K562 (cell line): ENCODE results near the gene ZNF792. TPM values are rescaled to one million over a fixed set of nuclear protein-coding genes. Genes with fewer than 3 reads are reported as not detected.

Experiments used
- CBX3 ChIP-seq, 2 experiments: IDR thresholded peaks; 1 replicate in 1 of 2; 2 replicates in 1 of 2; pipeline ENCODE4 v1.6.1; 2012; ENCODE audit warnings: inconsistent platforms in 2 of 2, low read length in 2 of 2, borderline replicate concordance in 1 of 2, control low read depth in 1 of 2
- CREM ChIP-seq: IDR thresholded peaks from 2 replicates; pipeline ENCODE4 v1.6.1; 2014; ENCODE audit warnings: antibody characterized with exemption, low read depth
- CTBP1 ChIP-seq: fragments of 450-650 bp; IDR thresholded peaks from 2 replicates; pipeline ENCODE4 v1.6.1; 2016; ENCODE audit warnings: borderline replicate concordance
- HMG20B ChIP-seq: fragments of 250-450 bp; sonication (Bioruptor Pico); IDR thresholded peaks from 2 replicates; pipeline ENCODE4 v1.5.0; 2021; ENCODE audit warnings: mild to moderate bottlenecking
- KLF16 ChIP-seq: IDR thresholded peaks from 2 replicates; pipeline ENCODE4 v1.6.1; 2016; ENCODE audit warnings: antibody characterized with exemption
- MAFF ChIP-seq: IDR thresholded peaks from 2 replicates; pipeline ENCODE4 v1.6.1; 2012; ENCODE audit warnings: low read length, improper control_type of control experiment
- NELFE ChIP-seq: IDR thresholded peaks from 2 replicates; pipeline ENCODE4 v1.6.1; 2011; ENCODE audit warnings: mild to moderate bottlenecking; ENCODE audit not compliant: insufficient read depth, insufficient read length
- NFE2 ChIP-seq: IDR thresholded peaks from 2 replicates; pipeline ENCODE4 v1.6.1; 2014; ENCODE audit warnings: antibody characterized with exemption, low read depth
- NFXL1 ChIP-seq: fragments of 450-650 bp; formaldehyde crosslinking; IDR thresholded peaks from 2 replicates; pipeline ENCODE4 v1.4.0; 2021; ENCODE audit warnings: mild to moderate bottlenecking
- NFYB ChIP-seq: IDR thresholded peaks from 2 replicates; pipeline ENCODE4 v1.6.1; 2011; ENCODE audit warnings: mild to moderate bottlenecking, moderate library complexity; ENCODE audit not compliant: insufficient read length; ENCODE audit errors: extremely low read depth
- RAD51 ChIP-seq: fragments of 450-650 bp; IDR thresholded peaks from 2 replicates; pipeline ENCODE4 v1.7.1; 2016; ENCODE audit warnings: low read depth, mild to moderate bottlenecking, borderline replicate concordance
- TBL1XR1 ChIP-seq, 2 experiments: IDR thresholded peaks; 2 replicates each; pipeline ENCODE4 v1.6.1; 2012; ENCODE audit warnings: improper control_type of control experiment in 2 of 2, low read length in 2 of 2, mild to moderate bottlenecking in 1 of 2
- U2AF2 ChIP-seq: fragments of 200-400 bp; formaldehyde crosslinking; optimal IDR thresholded peaks from 2 replicates; pipeline ENCODE3; 2017; ENCODE audit warnings: low read depth, mild to moderate bottlenecking, low read length
- XRCC5 ChIP-seq: fragments of 200-400 bp; formaldehyde crosslinking; IDR thresholded peaks from 2 replicates; pipeline ENCODE4 v1.6.1; 2017; ENCODE audit warnings: low read depth, mild to moderate bottlenecking, low read length
- ZNF766 ChIP-seq: fragments of 200-800 bp; sonication (Bioruptor generic); conservative IDR thresholded peaks from 2 replicates; pipeline ENCODE4 v1.6.1; 2016; ENCODE audit warnings: missing genetic modification characterization, missing compliant biosample characterization
- ZNF778 ChIP-seq: fragments of 450-650 bp; formaldehyde crosslinking; IDR thresholded peaks from 2 replicates; pipeline ENCODE4 v1.4.0; 2020; ENCODE audit warnings: mild to moderate bottlenecking, moderate library complexity
- polyA plus RNA-seq, 8 experiments: library from polyadenylated mRNA; depleted of rRNA in 4 of 8; stranded (reverse) in 5 of 8; unstranded in 3 of 8; fragments of >200 nt; fragmentation: Nextera tagmentation in 2 of 8; fragmentation: Illumina TruSeq in 1 of 8; extraction: Ambion mirVana in 2 of 8; extraction: Trizol in 1 of 8; gene quantifications; 2 replicates each; pipeline versions ENCODE4 v1.2.1 to v1.2.3, GENCODE V29; 2011 to 2014; ENCODE audit warnings: inconsistent platforms in 1 of 8, missing spikeins in 1 of 8
- total RNA-seq, 7 experiments: library from RNA; depleted of rRNA in 6 of 7; stranded (reverse); fragments of >200 nt in 6 of 7; fragmentation: Illumina TruSeq in 2 of 7; extraction: Trizol in 2 of 7; gene quantifications; 2 replicates each; pipeline versions ENCODE4 v1.2.1 to v1.2.3, GENCODE V29; 2011 to 2021; ENCODE audit warnings: low replicate concordance in 1 of 7
- TF ChIP-seq, protein P1 (sequence below): fragments of 450-650 bp; IDR thresholded peaks from 2 replicates; pipeline ENCODE4 v1.6.1; 2016
- TF ChIP-seq, protein P2 (sequence below): fragments of 450-650 bp; conservative IDR thresholded peaks from 2 replicates; pipeline ENCODE4 v1.6.1; 2016; ENCODE audit warnings: missing genetic modification characterization, low read depth, mild to moderate bottlenecking, missing compliant biosample characterization, moderate library complexity
- TF ChIP-seq, protein P3 (sequence below): fragments of 250-450 bp; sonication (Bioruptor Pico); IDR thresholded peaks from 2 replicates; pipeline ENCODE4 v1.8.0; 2021; ENCODE audit warnings: moderate library complexity, mild to moderate bottlenecking, inconsistent platforms
- TF ChIP-seq, protein P4 (sequence below): fragments of 450-650 bp; IDR thresholded peaks from 2 replicates; pipeline ENCODE4 v1.6.1; 2018; ENCODE audit not compliant: partially characterized antibody
- TF ChIP-seq, protein P5 (sequence below): fragments of 450-650 bp; IDR thresholded peaks from one replicate; pipeline ENCODE4 v1.6.1; 2018; ENCODE audit warnings: mild to moderate bottlenecking, moderate library complexity; ENCODE audit not compliant: partially characterized antibody

Gene ZNF792
- total and polyA plus RNA-seq, 9 of the 15 experiments (the other 6 are each of a cell fraction or from before 2014, with no cell fraction given), result 3.3 to 16.5 (median 10.4) TPM

DNA sequence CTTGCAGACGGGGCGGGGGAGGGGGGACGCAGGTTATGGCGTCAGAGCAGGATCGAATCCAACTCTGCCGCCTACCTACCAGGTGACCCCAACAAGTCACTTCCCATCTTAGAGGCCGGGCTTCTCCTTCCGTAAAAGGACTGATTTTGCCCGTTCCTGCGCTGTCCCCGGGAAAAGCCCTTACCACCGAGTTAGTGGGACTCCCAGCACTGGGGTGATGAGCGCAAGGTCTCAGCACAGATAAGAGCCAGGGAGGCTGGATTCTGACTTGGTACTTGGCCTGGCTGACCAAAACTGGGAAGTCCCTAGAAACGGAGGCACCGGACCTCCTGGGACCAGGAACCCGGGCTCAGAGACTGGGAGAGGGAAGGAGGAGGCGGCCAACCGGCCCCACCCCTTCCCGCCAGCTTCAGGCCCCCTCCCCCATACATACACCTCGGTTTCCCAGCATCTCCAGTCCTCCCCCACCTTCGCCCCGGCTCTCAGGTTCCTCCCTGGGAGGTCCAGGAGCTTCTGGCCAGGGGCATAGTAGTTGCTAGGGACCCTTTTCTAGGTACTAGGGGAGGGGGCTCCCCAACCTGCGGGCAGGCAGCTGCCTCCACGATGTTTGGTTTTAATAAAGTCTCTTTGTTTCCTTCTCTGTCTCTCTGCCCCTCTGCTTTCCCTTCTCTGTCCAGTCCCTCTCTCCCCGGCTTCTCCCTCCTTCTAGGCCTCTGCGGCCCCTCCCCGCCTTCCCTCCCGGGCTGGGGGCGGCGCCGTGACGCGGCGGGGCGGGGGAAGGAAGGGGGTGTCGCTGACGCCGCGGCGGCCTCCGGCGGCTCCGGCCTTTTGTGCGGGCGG is 35.7 kb upstream of the ZNF792 start, which contains the start of gene GRAMD1A (continued):
- no peak for TF ChIP-seq NFXL1 (CRISPR knock-in tag)
- TF ChIP-seq CREM, result peak; percentile 86
- TF ChIP-seq ZNF766 (CRISPR knock-in tag), result no peak
- no peak for TF ChIP-seq RAD51
- TF ChIP-seq, protein P1, sequence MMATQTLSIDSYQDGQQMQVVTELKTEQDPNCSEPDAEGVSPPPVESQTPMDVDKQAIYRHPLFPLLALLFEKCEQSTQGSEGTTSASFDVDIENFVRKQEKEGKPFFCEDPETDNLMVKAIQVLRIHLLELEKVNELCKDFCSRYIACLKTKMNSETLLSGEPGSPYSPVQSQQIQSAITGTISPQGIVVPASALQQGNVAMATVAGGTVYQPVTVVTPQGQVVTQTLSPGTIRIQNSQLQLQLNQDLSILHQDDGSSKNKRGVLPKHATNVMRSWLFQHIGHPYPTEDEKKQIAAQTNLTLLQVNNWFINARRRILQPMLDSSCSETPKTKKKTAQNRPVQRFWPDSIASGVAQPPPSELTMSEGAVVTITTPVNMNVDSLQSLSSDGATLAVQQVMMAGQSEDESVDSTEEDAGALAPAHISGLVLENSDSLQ, result no peak
- no peak for TF ChIP-seq NELFE
- no peak for TF ChIP-seq NFE2
- TF ChIP-seq MAFF, result no peak
- TF ChIP-seq U2AF2, result no peak
- TF ChIP-seq KLF16, result no peak
- TF ChIP-seq HMG20B, result no peak
- TF ChIP-seq CBX3 (IDR thresholded peaks at IDR 0.05; ENCODE audit: borderline replicate concordance in 1 of 2, low read length in 2 of 2), result no peak
- TF ChIP-seq, protein P2, sequence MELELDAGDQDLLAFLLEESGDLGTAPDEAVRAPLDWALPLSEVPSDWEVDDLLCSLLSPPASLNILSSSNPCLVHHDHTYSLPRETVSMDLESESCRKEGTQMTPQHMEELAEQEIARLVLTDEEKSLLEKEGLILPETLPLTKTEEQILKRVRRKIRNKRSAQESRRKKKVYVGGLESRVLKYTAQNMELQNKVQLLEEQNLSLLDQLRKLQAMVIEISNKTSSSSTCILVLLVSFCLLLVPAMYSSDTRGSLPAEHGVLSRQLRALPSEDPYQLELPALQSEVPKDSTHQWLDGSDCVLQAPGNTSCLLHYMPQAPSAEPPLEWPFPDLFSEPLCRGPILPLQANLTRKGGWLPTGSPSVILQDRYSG (tag), result no peak
- no peak for TF ChIP-seq NFYB
- TF ChIP-seq ZNF778 (CRISPR knock-in tag), result no peak
- TF ChIP-seq XRCC5, result no peak
- TF ChIP-seq TBL1XR1 (IDR thresholded peaks at IDR 0.05; ENCODE audit: low read length in 2 of 2), result no peak
- TF ChIP-seq, protein P3, sequence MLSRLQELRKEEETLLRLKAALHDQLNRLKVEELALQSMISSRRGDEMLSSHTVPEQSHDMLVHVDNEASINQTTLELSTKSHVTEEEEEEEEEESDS (CRISPR knock-in tag), result no peak
- TF ChIP-seq, protein P4, sequence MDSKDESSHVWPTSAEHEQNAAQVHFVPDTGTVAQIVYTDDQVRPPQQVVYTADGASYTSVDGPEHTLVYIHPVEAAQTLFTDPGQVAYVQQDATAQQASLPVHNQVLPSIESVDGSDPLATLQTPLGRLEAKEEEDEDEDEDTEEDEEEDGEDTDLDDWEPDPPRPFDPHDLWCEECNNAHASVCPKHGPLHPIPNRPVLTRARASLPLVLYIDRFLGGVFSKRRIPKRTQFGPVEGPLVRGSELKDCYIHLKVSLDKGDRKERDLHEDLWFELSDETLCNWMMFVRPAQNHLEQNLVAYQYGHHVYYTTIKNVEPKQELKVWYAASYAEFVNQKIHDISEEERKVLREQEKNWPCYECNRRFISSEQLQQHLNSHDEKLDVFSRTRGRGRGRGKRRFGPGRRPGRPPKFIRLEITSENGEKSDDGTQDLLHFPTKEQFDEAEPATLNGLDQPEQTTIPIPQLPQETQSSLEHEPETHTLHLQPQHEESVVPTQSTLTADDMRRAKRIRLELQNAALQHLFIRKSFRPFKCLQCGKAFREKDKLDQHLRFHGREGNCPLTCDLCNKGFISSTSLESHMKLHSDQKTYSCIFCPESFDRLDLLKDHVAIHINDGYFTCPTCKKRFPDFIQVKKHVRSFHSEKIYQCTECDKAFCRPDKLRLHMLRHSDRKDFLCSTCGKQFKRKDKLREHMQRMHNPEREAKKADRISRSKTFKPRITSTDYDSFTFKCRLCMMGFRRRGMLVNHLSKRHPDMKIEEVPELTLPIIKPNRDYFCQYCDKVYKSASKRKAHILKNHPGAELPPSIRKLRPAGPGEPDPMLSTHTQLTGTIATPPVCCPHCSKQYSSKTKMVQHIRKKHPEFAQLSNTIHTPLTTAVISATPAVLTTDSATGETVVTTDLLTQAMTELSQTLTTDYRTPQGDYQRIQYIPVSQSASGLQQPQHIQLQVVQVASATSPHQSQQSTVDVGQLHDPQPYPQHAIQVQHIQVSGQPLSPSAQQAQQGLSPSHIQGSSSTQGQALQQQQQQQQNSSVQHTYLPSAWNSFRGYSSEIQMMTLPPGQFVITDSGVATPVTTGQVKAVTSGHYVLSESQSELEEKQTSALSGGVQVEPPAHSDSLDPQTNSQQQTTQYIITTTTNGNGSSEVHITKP, result no peak
- TF ChIP-seq CTBP1, result peak; percentile 64; the same call in 1 of the 2 replicates
- TF ChIP-seq, protein P5, sequence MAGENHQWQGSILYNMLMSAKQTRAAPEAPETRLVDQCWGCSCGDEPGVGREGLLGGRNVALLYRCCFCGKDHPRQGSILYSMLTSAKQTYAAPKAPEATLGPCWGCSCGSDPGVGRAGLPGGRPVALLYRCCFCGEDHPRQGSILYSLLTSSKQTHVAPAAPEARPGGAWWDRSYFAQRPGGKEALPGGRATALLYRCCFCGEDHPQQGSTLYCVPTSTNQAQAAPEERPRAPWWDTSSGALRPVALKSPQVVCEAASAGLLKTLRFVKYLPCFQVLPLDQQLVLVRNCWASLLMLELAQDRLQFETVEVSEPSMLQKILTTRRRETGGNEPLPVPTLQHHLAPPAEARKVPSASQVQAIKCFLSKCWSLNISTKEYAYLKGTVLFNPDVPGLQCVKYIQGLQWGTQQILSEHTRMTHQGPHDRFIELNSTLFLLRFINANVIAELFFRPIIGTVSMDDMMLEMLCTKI, result no peak
